Esophagus mucosa (tissue), 1 donor: ENCODE results near the gene KLHL30. TPM values are rescaled to one million over a fixed set of nuclear protein-coding genes. Genes with fewer than 3 reads are reported as not detected.

Source experiments
- ATAC-seq: fragments of 200-7000 bp; cut with Tn5 transposase; one replicate; pipeline ENCODE4 v1.9.1; 2020
- total RNA-seq: library from RNA; stranded (reverse); gene quantifications from one replicate; pipeline ENCODE4 v1.2.4, GENCODE V29; 2023
- donor health status: DM: yes; HTN: yes; CAD: no.

Gene KLHL30
- total RNA-seq, 1 donor from 2014 or later, result 0.08 TPM

DNA sequence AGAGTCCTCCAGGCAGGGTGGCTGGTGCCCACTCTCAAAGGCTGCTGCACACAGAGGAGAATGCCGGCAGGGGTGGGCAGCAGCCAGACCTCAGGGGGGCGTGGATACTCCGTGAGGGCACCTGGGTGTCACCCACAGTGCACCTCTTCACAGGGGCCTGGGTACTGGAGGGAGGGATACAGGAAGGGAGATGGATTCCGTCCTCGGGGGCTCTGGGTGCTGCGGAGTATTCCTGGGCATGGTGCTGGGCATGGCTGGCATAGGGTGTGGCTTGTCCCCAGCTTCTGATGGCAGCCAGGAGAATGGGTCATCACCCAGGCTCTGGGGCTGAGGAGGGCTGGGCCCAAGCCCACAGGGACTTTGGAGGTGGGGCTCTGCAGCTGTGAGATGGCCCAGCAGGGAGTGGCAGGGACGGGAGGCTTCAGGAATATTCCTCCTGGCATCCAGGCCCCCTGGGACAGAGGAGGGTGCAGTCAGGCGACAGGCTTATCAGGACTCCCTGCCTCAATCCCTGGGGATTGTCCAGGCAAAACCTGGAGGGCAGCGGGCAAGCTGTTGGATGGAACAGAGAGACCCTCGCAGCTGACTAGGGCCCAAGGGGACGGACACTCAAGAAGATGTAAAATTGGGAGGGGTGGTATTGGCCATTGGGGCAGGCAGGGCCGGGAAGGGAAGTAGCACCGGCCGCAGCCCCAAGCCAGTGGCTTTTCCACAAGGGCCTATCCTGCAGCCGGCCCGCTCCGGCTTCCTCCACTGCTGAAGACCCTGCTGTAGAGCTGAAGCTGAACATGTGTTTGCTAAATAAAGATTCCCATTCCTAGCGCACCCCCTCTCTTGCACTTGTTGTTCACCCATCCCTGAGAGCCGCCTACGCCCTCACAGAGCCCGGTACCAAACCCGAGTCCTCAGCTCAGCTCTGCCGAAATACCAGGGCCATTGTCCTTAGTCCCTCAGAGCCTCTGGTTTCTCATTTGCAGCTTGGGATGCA is 5.7 kb upstream of the KLHL30 start:
- no peak for ATAC-seq

- ATAC-seq, result no peak
Measured at GRCh38 chr2:238133499-238134392, 4.7 kb upstream of the KLHL30 start.

DNA sequence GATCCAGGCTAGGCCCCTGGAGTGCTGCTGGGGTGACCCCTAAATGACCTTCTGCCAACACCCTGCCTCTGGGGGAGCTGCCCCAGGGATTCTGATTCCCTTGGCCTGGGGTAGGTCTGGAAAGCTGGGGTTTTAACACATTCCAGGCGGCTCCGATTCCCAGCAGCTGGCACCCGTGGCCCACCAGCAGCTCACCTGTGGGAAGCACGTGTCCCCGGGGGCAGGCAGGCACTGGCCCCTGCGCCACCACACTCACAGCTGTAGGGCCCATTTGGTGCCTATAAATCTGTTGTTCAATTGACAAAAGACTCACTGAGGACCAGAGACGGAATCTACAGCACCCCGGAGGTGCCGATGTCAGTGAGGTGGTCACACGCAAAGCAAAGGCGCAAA is 4.1 kb upstream of the KLHL30 start:
- ATAC-seq, result no peak

- ATAC-seq, result no peak
Measured at GRCh38 chr2:238135601-238136150, 2.8 kb upstream of the KLHL30 start.

DNA sequence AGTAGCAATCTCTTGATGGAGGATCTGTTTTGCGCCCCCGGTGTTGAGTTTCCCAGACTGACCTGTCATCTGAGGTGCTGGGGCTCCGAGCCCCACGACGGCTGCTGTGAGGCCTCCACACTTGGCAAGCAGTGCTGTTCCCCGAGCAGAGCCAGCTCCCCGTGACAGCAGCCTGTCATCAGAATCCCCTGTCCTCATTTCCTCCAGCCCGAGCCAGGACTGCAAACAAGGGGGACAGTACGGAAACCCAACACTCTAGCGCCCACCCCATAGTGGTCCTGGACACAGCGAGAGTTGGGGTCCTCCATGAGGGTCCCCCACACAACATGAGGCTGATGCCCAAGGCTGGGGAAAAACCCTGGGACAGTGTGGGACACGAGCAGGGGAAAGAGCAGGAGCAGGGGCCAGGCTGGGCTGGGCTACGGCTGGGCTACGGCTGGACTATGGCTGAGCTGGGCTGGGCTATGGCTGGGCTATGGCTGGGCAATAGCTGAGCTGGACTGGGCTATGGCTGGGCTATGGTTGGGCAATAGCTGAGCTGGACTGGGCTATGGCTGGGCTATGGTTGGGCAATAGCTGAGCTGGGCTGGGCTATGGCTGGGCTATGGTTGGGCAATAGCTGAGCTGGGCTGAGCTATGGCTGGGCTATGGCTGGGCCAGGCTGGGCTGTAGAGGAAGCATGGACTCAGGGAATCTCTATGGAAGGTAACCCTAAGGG is 1.5 kb upstream of the KLHL30 start:
- peak; percentile 36 for ATAC-seq

DNA sequence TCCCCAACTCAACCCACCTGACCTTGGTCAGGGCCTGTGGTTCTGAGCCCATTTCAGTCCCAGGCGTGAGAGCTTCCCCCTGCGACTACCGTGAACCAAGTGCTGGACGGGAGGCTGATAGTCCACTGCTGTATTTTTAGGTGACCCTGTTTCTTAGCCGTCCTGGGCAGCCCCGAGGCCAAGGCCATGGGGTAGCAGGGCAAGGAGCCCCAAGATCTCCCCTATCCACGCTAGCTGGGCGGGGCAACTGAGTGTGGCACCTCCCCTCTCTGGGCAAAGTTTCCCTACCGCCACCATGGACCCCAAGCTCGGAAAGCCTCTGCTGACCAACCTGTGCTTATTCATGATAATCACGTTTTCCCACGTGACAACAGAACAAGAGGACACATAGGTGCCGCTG is 583 bp upstream of the KLHL30 start:
- ATAC-seq, result no peak

DNA sequence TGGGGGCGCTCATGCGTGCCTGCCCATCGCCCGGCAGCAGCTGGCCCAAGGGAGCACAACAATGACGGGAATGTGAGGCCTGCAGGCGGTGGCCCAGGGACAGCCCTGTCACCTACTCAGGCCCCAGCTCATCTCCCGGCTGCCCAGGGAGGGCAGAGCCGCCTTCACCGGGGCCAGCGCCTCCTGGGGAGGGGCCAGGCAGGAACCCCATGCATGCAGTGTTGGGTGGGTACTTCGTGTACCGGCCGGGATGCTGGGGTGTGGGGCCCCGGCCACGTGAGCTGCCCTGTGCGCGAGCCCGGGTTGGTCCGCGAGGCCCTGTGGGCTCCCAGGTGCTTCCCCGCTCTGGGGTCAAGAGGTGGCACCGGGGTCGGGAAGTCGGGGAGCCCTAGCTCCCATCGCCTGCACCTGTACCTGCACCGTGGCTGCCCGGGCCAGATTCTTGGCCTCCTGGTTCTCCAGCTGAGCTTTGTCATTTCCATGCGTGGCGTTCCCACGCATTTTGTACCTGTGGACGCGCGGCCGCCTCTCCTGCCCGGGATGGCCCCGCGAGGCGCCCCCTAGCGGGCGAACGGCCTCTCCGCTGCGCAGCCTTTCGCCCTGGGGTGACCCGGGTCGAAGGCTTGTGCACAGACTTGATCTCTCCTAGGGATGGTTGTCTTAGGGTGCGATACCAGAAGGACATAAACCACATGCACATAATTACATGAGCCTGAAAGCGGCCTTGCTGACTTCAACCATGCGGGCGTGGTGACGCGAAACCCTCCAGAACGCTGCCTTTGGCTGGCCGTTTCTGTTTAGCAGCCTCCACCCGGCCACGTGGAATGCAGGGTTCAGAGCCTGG is 950 bp downstream of the KLHL30 start:
- ATAC-seq, result no peak

GRCh38 chr2:238140040-238140439 is 1.6 kb downstream of the KLHL30 start:
- no peak for ATAC-seq

- no peak for ATAC-seq
Measured at GRCh38 chr2:238140721-238141540, 2.5 kb downstream of the KLHL30 start.

DNA sequence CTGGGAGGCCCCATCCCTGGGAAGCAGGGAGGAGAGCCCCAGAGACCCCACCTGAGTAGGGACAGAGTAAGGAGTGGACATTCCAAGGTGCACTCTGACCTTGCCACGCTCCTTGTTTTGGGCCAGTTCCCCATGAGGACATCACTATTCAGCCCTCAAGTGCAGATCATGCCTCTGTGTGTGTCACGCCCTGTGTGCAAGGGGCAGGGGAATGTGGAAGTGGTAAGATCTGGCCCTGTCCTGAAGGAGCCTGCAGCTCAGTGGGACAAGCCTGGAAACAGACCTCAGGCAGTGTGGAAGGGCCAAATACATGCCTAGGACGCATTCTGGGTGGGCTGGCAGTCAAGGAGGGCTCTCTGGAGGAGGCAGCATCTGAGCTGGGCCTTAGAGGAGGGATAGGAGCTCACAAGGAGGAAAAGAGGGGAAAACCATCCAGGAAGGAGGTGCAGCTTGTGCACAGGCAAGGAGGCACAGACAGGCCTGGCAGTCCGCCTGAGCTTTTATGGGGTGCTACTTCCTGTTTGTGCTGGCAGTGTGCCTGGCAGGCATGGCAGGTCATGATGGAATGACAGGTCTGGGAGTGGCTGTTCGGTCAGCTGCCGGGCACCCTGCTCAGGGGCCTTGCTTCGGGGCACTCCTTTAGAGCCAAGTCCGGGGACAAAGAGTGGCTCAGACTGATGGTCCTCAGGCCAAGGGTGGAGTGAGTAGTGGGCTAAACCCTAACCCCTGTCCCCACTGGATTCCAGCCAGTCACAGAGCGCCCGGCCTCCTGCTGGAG is 3.3 kb downstream of the KLHL30 start:
- ATAC-seq, result peak; percentile 72

GRCh38 chr2:238142382-238143205 is 4.1 kb downstream of the KLHL30 start:
- peak; percentile 31 for ATAC-seq

- peak; percentile 51 for ATAC-seq
Measured at GRCh38 chr2:238143239-238143951, 4.9 kb downstream of the KLHL30 start.

- no peak for ATAC-seq
Measured at GRCh38 chr2:238144262-238144661, 5.8 kb downstream of the KLHL30 start.

- no peak for ATAC-seq
Measured at GRCh38 chr2:238145046-238145445, 6.6 kb downstream of the KLHL30 start.

GRCh38 chr2:238145851-238146250 is 7.4 kb downstream of the KLHL30 start:
- ATAC-seq, result peak; percentile 60

- no peak for ATAC-seq
Measured at GRCh38 chr2:238146884-238147544, 8.5 kb downstream of the KLHL30 start.

GRCh38 chr2:238148981-238149380 is 10.5 kb downstream of the KLHL30 start:
- no peak for ATAC-seq
